ENCODE data around the gene NCAM1. TPM values are rescaled to one million over a fixed set of nuclear protein-coding genes. Genes with fewer than 3 reads are reported as not detected.

The NCAM1 gene
- total RNA-seq, 4 donors from 2014 or later: 1.8 to 42.9 (median 10.5) TPM

- no peak overlapping the region for H3K4me3 ChIP-seq
- no peaks in the 10 kb centered on the region for H3K4me1 ChIP-seq
- no peak overlapping the region for H3K27ac ChIP-seq
- DNase-seq: no peak
- H3K9me3 ChIP-seq: no peaks in the 10 kb centered on the region
- TF ChIP-seq POLR2A (IDR thresholded peaks at IDR 0.05) (no peak), CTCF (IDR thresholded peaks at IDR 0.05) (no peak)
- no peaks in the 10 kb centered on the region for H3K36me3 ChIP-seq
- H3K27me3 ChIP-seq: no peaks in the 10 kb centered on the region
These were observed 149.9 kb downstream of the NCAM1 start for GRCh38 chr11:113111156-113111555.

- H3K27ac ChIP-seq: no peak overlapping the region
- no peak for DNase-seq
- TF ChIP-seq POLR2A (IDR thresholded peaks at IDR 0.05): no peak
- TF ChIP-seq CTCF (IDR thresholded peaks at IDR 0.05): no peak
- no peaks in the 10 kb centered on the region for H3K9me3 ChIP-seq
- no peaks in the 10 kb centered on the region for H3K4me1 ChIP-seq
- no peaks in the 10 kb centered on the region for H3K27me3 ChIP-seq
- no peak overlapping the region for H3K4me3 ChIP-seq
- no peaks in the 10 kb centered on the region for H3K36me3 ChIP-seq
These were observed 151.1 kb downstream of the NCAM1 start for GRCh38 chr11:113112307-113112706.

GRCh38 chr11:113113801-113114704, 152.8 kb downstream of the NCAM1 start:
- Histone ChIP-seq H3K9me3 (no peaks in the 10 kb centered on the region), H3K36me3 (no peaks in the 10 kb centered on the region), H3K4me3 (no peak overlapping the region), H3K4me1 (no peaks in the 10 kb centered on the region), H3K27me3 (no peaks in the 10 kb centered on the region), H3K27ac (no peak overlapping the region)
- peak in 1 of 3 donors; percentile 55 for DNase-seq
- TF ChIP-seq CTCF (IDR thresholded peaks at IDR 0.05): peak in 4 of 6 experiments; percentile 39 to 55 (median 50)
- no peak for TF ChIP-seq POLR2A (IDR thresholded peaks at IDR 0.05)

- Histone ChIP-seq H3K27ac (no peak overlapping the region), H3K36me3 (no peaks in the 10 kb centered on the region), H3K27me3 (no peaks in the 10 kb centered on the region), H3K4me3 (no peak overlapping the region), H3K9me3 (no peaks in the 10 kb centered on the region), H3K4me1 (no peaks in the 10 kb centered on the region)
- TF ChIP-seq POLR2A (IDR thresholded peaks at IDR 0.05) (no peak), CTCF (IDR thresholded peaks at IDR 0.05) (peak in 1 of 6 experiments; percentile 9)
- no peak for DNase-seq
These were observed 153.4 kb downstream of the NCAM1 start for GRCh38 chr11:113114705-113115027.

- no peak for DNase-seq
- no peak overlapping the region for H3K27ac ChIP-seq
- no peaks in the 10 kb centered on the region for H3K4me1 ChIP-seq
- H3K9me3 ChIP-seq: no peaks in the 10 kb centered on the region
- H3K4me3 ChIP-seq: no peak overlapping the region
- no peak for TF ChIP-seq CTCF (IDR thresholded peaks at IDR 0.05)
- H3K36me3 ChIP-seq: no peaks in the 10 kb centered on the region
- no peaks in the 10 kb centered on the region for H3K27me3 ChIP-seq
These were observed 156.9 kb downstream of the NCAM1 start for GRCh38 chr11:113118104-113118503.

Data from Peyer's patch (tissue), 4 donors.